ENCODE measurements around the gene EFHC1.

GRCh38 chr6:52551483-52552277 is 131.5 kb downstream of the EFHC1 start:
- TF ChIP-seq, protein P1, sequence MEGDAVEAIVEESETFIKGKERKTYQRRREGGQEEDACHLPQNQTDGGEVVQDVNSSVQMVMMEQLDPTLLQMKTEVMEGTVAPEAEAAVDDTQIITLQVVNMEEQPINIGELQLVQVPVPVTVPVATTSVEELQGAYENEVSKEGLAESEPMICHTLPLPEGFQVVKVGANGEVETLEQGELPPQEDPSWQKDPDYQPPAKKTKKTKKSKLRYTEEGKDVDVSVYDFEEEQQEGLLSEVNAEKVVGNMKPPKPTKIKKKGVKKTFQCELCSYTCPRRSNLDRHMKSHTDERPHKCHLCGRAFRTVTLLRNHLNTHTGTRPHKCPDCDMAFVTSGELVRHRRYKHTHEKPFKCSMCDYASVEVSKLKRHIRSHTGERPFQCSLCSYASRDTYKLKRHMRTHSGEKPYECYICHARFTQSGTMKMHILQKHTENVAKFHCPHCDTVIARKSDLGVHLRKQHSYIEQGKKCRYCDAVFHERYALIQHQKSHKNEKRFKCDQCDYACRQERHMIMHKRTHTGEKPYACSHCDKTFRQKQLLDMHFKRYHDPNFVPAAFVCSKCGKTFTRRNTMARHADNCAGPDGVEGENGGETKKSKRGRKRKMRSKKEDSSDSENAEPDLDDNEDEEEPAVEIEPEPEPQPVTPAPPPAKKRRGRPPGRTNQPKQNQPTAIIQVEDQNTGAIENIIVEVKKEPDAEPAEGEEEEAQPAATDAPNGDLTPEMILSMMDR (conservative IDR thresholded peaks at IDR 0.05): no peak
- no peak for TF ChIP-seq ZFX (IDR thresholded peaks at IDR 0.05)
